ENCODE results near the gene PDCD6IP. TPM values are rescaled to one million over a fixed set of nuclear protein-coding genes. Genes with fewer than 3 reads are reported as not detected.

PDCD6IP gene
- total and polyA plus RNA-seq, 2 experiments from 2014 or later, result 45.1 to 185 TPM

DNA sequence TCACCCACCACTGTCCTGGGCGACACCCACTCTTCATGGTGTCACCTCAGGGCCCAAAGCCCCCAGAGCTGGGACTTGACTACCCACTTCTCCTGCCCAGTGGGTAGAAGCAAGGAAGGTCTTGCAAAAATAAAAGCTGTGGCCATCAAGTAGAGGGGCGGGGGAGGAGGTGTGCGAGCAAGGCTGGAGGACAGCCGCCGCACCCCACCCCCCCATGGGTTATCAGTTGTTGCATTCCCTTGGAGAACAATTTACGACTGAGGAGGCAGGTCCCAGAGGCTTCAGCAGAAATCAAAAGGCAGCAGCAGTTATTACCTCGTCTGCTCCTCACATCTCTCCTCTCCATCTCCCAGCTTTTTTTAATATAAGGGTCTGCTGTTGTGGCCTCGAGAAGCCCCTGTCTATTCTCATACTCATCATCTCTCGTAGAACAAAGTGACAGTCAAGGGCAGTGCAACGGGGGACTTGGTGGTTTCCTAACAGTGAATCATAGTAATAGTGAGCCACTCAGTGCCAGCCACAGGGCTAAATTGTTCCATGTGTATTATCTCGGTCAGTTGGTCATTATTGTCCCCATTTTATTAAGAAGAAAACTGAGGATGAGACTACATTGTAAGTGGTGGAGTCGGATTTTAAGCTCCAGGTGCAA, 116.4 kb downstream of the PDCD6IP start:
- Mint-ChIP-seq H3K4me1 (peaks cover 12% of the 10 kb centered on the region), H3K27me3 (ENCODE audit: insufficient read depth, low read depth, poor library complexity) (no peaks in the 10 kb centered on the region), H3K4me3 (no peak overlapping the region), H3K36me3 (ENCODE audit: low read depth) (no peaks in the 10 kb centered on the region), H3K9me3 (no peaks in the 10 kb centered on the region), H3K27ac (no peak overlapping the region)
- Histone ChIP-seq H3K4me3 (no peak overlapping the region), H3K4me1 (ENCODE audit: insufficient read depth) (peaks cover 9% of the 10 kb centered on the region), H3F3A (replicated peaks; ENCODE audit: low read depth) (no peaks in the 10 kb centered on the region), H3K4me2 (no peak overlapping the region), H3K79me2 (replicated peaks; ENCODE audit: insufficient read depth) (no peaks in the 10 kb centered on the region), H2AFZ (no peak overlapping the region), H3K9me2 (ENCODE audit: insufficient read depth) (peaks cover 5% of the 10 kb centered on the region), H3K27ac (ENCODE audit: low read depth) (no peak overlapping the region), H3K36me3 (ENCODE audit: insufficient read depth) (no peaks in the 10 kb centered on the region), H4K20me1 (replicated peaks; ENCODE audit: insufficient read depth) (no peaks in the 10 kb centered on the region), H3K27me3 (ENCODE audit: insufficient read depth) (no peaks in the 10 kb centered on the region)
- ATAC-seq, result no peak
- TF ChIP-seq CREB1 (CRISPR knock-in tag; IDR thresholded peaks at IDR 0.05; ENCODE audit: low read depth) (no peak), STAT1 (IDR thresholded peaks at IDR 0.05; ENCODE audit: unreplicated experiment) (no peak), ETS1 (IDR thresholded peaks at IDR 0.05) (no peak), POLR2AphosphoS5 (IDR thresholded peaks at IDR 0.05; ENCODE audit: low read depth) (no peak), EZH2 (IDR thresholded peaks at IDR 0.05; ENCODE audit: low read depth, unreplicated experiment) (no peak), JUNB (IDR thresholded peaks at IDR 0.05; ENCODE audit: unreplicated experiment) (no peak), REST (IDR thresholded peaks at IDR 0.05; ENCODE audit: unreplicated experiment) (no peak), NANOG (IDR thresholded peaks at IDR 0.05; ENCODE audit: borderline replicate concordance) (no peak), ZNF114 (CRISPR knock-in tag; IDR thresholded peaks at IDR 0.05) (no peak), EZH2phosphoT487 (IDR thresholded peaks at IDR 0.05; ENCODE audit: unreplicated experiment) (no peak), ZNF331 (CRISPR knock-in tag; IDR thresholded peaks at IDR 0.05; ENCODE audit: low read depth) (no peak), CTCF (conservative IDR thresholded peaks at IDR 0.05; ENCODE audit: low read depth in 2 of 2) (no peak)
- TF ChIP-seq, protein P1, sequence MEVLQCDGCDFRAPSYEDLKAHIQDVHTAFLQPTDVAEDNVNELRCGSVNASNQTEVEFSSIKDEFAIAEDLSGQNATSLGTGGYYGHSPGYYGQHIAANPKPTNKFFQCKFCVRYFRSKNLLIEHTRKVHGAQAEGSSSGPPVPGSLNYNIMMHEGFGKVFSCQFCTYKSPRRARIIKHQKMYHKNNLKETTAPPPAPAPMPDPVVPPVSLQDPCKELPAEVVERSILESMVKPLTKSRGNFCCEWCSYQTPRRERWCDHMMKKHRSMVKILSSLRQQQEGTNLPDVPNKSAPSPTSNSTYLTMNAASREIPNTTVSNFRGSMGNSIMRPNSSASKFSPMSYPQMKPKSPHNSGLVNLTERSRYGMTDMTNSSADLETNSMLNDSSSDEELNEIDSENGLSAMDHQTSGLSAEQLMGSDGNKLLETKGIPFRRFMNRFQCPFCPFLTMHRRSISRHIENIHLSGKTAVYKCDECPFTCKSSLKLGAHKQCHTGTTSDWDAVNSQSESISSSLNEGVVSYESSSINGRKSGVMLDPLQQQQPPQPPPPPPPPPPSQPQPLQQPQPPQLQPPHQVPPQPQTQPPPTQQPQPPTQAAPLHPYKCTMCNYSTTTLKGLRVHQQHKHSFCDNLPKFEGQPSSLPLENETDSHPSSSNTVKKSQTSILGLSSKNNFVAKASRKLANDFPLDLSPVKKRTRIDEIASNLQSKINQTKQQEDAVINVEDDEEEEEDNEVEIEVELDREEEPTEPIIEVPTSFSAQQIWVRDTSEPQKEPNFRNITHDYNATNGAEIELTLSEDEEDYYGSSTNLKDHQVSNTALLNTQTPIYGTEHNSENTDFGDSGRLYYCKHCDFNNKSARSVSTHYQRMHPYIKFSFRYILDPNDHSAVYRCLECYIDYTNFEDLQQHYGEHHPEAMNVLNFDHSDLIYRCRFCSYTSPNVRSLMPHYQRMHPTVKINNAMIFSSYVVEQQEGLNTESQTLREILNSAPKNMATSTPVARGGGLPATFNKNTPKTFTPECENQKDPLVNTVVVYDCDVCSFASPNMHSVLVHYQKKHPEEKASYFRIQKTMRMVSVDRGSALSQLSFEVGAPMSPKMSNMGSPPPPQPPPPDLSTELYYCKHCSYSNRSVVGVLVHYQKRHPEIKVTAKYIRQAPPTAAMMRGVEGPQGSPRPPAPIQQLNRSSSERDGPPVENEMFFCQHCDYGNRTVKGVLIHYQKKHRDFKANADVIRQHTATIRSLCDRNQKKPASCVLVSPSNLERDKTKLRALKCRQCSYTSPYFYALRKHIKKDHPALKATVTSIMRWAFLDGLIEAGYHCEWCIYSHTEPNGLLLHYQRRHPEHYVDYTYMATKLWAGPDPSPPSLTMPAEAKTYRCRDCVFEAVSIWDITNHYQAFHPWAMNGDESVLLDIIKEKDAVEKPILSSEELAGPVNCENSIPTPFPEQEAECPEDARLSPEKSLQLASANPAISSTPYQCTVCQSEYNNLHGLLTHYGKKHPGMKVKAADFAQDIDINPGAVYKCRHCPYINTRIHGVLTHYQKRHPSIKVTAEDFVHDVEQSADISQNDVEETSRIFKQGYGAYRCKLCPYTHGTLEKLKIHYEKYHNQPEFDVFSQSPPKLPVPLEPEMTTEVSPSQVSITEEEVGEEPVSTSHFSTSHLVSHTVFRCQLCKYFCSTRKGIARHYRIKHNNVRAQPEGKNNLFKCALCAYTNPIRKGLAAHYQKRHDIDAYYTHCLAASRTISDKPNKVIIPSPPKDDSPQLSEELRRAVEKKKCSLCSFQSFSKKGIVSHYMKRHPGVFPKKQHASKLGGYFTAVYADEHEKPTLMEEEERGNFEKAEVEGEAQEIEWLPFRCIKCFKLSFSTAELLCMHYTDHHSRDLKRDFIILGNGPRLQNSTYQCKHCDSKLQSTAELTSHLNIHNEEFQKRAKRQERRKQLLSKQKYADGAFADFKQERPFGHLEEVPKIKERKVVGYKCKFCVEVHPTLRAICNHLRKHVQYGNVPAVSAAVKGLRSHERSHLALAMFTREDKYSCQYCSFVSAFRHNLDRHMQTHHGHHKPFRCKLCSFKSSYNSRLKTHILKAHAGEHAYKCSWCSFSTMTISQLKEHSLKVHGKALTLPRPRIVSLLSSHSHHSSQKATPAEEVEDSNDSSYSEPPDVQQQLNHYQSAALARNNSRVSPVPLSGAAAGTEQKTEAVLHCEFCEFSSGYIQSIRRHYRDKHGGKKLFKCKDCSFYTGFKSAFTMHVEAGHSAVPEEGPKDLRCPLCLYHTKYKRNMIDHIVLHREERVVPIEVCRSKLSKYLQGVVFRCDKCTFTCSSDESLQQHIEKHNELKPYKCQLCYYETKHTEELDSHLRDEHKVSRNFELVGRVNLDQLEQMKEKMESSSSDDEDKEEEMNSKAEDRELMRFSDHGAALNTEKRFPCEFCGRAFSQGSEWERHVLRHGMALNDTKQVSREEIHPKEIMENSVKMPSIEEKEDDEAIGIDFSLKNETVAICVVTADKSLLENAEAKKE (CRISPR knock-in tag; IDR thresholded peaks at IDR 0.05), result no peak
- no peak for DNase-seq (ENCODE audit: low spot score)
